K562 (cell line): ENCODE data around the gene KCNMB1. TPM values are rescaled to one million over a fixed set of nuclear protein-coding genes. Genes with fewer than 3 reads are reported as not detected.

Experiments used
- ATAC-seq: fragments of 200-7000 bp; cut with Tn5 transposase; 3 replicates; pipeline ENCODE4 v1.9.1; 2020; ENCODE audit warnings: moderate library complexity
- BruUV-seq: library from RNA; stranded (reverse); fragments of 400-500 nt; replicated peaks from 2 replicates; lab custom pipeline; 2021; lab: Mats Ljungman, UMichigan
- CTCF ChIA-PET: fragments of 300-600 bp; formaldehyde crosslinking; extraction: SDS; loops from one replicate; lab custom pipeline; 2021; ENCODE audit warnings: low intra/inter-chr PET ratio; lab: Yijun Ruan, JAX
- POLR2A ChIA-PET: fragments of 300-600, 350-650 bp; sonication (Branson Sonifier 250); formaldehyde crosslinking; extraction: SDS; loops from one replicate; lab custom pipeline; 2021; ENCODE audit warnings: antibody characterized with exemption, inconsistent platforms; lab: Yijun Ruan, JAX
- DNase-seq, 4 experiments: peaks; one replicate each; pipeline versions ENCODE4 v3.0.0 to v3.0.0-alpha.2; 2011 to 2018; ENCODE audit warnings: low spot score in 3 of 4, mixed read lengths in 3 of 4; ENCODE audit errors: extremely low read depth in 1 of 4
- FAIRE-seq: peaks from 2 replicates; lab custom pipeline; 2011; peaks lifted over from hg19 to GRCh38; lab: Jason Lieb, UNC
- H2AFZ ChIP-seq: 2 replicates; pipeline ENCODE4 v1.6.0; 2011; ENCODE audit warnings: low read depth, low read length, control low read depth, inconsistent platforms
- H3K27ac ChIP-seq: fragments of 200-600 bp; 3 replicates; pipeline ENCODE4 v1.8.0; 2011; ENCODE audit warnings: low read depth, mild to moderate bottlenecking, control low read depth, inconsistent platforms, low read length, moderate library complexity, mixed read lengths; ENCODE audit errors: extremely low read depth
- H3K27me3 ChIP-seq, 2 experiments: fragments of 300-600 bp in 1 of 2; 2 replicates in 1 of 2; 3 replicates in 1 of 2; pipeline versions ENCODE4 v1.6.0 to v1.8.0; 2011; ENCODE audit warnings: inconsistent platforms in 2 of 2, low read length in 2 of 2, mild to moderate bottlenecking in 1 of 2, mixed read lengths in 1 of 2, moderate library complexity in 1 of 2; ENCODE audit not compliant: control insufficient read depth in 2 of 2, insufficient read depth in 2 of 2
- H3K36me3 ChIP-seq: fragments of 300-600 bp; 3 replicates; pipeline ENCODE4 v1.8.0; 2011; ENCODE audit warnings: mild to moderate bottlenecking, low read length, inconsistent platforms; ENCODE audit not compliant: control insufficient read depth, insufficient read depth
- H3K4me1 ChIP-seq, 2 experiments: fragments of 200-600 bp in 1 of 2; replicated peaks in 1 of 2; 2 replicates in 1 of 2; 3 replicates in 1 of 2; pipeline versions ENCODE4 v1.5.1 to v1.8.0; 2011; ENCODE audit warnings: inconsistent platforms in 2 of 2, low read length in 2 of 2, mild to moderate bottlenecking in 1 of 2, mixed read lengths in 1 of 2, moderate library complexity in 1 of 2; ENCODE audit not compliant: control insufficient read depth in 2 of 2, insufficient read depth in 2 of 2
- H3K4me2 ChIP-seq: 2 replicates; pipeline ENCODE4 v1.6.1; 2011; ENCODE audit warnings: low read length, control low read depth, inconsistent platforms, mixed read lengths; ENCODE audit not compliant: insufficient read depth
- H3K4me3 ChIP-seq: fragments of 200-600 bp; sonication (generic), shearing (Covaris generic); 2 replicates; pipeline ENCODE4 v1.5.1; 2016; ENCODE audit warnings: control low read depth, inconsistent platforms
- H3K79me2 ChIP-seq: fragments of 200-600 bp; 3 replicates; pipeline ENCODE4 v1.8.0; 2011; ENCODE audit warnings: low read length, inconsistent platforms; ENCODE audit not compliant: control insufficient read depth, insufficient read depth
- H3K9ac ChIP-seq, 2 experiments: 2 replicates each; pipeline versions ENCODE4 v1.6.0 to v1.6.1; 2011; ENCODE audit warnings: low read depth in 2 of 2, low read length in 2 of 2, control low read depth in 1 of 2, inconsistent platforms in 1 of 2, mild to moderate bottlenecking in 1 of 2, mixed read lengths in 1 of 2; ENCODE audit not compliant: insufficient read depth in 1 of 2
- H3K9me1 ChIP-seq: one replicate; pipeline ENCODE4 v1.6.0; 2011; ENCODE audit warnings: inconsistent platforms, mild to moderate bottlenecking, low read length, moderate library complexity; ENCODE audit not compliant: control insufficient read depth, insufficient read depth
- H3K9me3 ChIP-seq: replicated peaks from 2 replicates; pipeline ENCODE4 v1.5.1; 2011; ENCODE audit warnings: low read depth, low read length, inconsistent platforms; ENCODE audit not compliant: control insufficient read depth, insufficient read depth
- H4K20me1 ChIP-seq: replicated peaks from 2 replicates; pipeline ENCODE4 v1.6.1; 2011; ENCODE audit warnings: low read length, inconsistent platforms, mixed read lengths; ENCODE audit not compliant: control insufficient read depth, insufficient read depth
- KAT2B ChIP-seq: IDR thresholded peaks from one replicate; pipeline ENCODE4 v1.6.1; 2012; ENCODE audit warnings: low read depth, mild to moderate bottlenecking, control low read depth, inconsistent platforms, low read length, moderate library complexity
- XRCC5 ChIP-seq: fragments of 200-400 bp; formaldehyde crosslinking; IDR thresholded peaks from 2 replicates; pipeline ENCODE4 v1.6.1; 2017; ENCODE audit warnings: low read depth, mild to moderate bottlenecking, low read length
- WGBS: fragments of 100-300 bp; shearing (Covaris generic); methylation state at CpG from one replicate; pipeline ENCODE4 v1.1.6; 2016; ENCODE audit warnings: low coverage, mixed read lengths; ENCODE audit not compliant: insufficient coverage; ENCODE audit errors: missing lambda C conversion rate; 5-methylcytosine and 5-hydroxymethylcytosine counted together
- in situ Hi-C: fragments of 300-500 bp; cut with MboI; formaldehyde crosslinking; loops from 4 replicates; pipeline ENCODE4 v1.15.0; 2018; ENCODE audit warnings: inconsistent platforms, mixed read lengths
- intact Hi-C: fragments of 100-400 bp; cut with micrococcal nuclease; formaldehyde crosslinking; loops from 2 replicates; pipeline ENCODE4 v1.14.2; 2022
- polyA plus RNA-seq, 8 experiments: library from polyadenylated mRNA; depleted of rRNA in 4 of 8; stranded (reverse) in 5 of 8; unstranded in 3 of 8; fragments of >200 nt; fragmentation: Nextera tagmentation in 2 of 8; fragmentation: Illumina TruSeq in 1 of 8; extraction: Ambion mirVana in 2 of 8; extraction: Trizol in 1 of 8; gene quantifications; 2 replicates each; pipeline versions ENCODE4 v1.2.1 to v1.2.3, GENCODE V29; 2011 to 2014; ENCODE audit warnings: inconsistent platforms in 1 of 8, missing spikeins in 1 of 8
- total RNA-seq, 7 experiments: library from RNA; depleted of rRNA in 6 of 7; stranded (reverse); fragments of >200 nt in 6 of 7; fragmentation: Illumina TruSeq in 2 of 7; extraction: Trizol in 2 of 7; gene quantifications; 2 replicates each; pipeline versions ENCODE4 v1.2.1 to v1.2.3, GENCODE V29; 2011 to 2021; ENCODE audit warnings: low replicate concordance in 1 of 7
- TF ChIP-seq, protein P1 (sequence below): fragments of 150-350 bp; conservative IDR thresholded peaks from 2 replicates; pipeline ENCODE4 v1.6.1; 2014; ENCODE audit warnings: low read length
- TF ChIP-seq, protein P2 (sequence below), 2 experiments: fragments of 150-350 bp in 1 of 2; IDR thresholded peaks; 2 replicates each; pipeline ENCODE4 v1.6.1; 2012 to 2016; ENCODE audit warnings: low read depth in 2 of 2, low read length in 2 of 2, mild to moderate bottlenecking in 1 of 2, moderate library complexity in 1 of 2
- TF ChIP-seq, protein P3 (sequence below): fragments of 250-450 bp; sonication (Bioruptor Pico); IDR thresholded peaks from 2 replicates; pipeline ENCODE4 v1.6.1; 2021; ENCODE audit warnings: mild to moderate bottlenecking

KCNMB1 gene
- total and polyA plus RNA-seq, 9 of the 15 experiments (the other 6 are each of a cell fraction or from before 2014, with no cell fraction given), result not detected

DNA sequence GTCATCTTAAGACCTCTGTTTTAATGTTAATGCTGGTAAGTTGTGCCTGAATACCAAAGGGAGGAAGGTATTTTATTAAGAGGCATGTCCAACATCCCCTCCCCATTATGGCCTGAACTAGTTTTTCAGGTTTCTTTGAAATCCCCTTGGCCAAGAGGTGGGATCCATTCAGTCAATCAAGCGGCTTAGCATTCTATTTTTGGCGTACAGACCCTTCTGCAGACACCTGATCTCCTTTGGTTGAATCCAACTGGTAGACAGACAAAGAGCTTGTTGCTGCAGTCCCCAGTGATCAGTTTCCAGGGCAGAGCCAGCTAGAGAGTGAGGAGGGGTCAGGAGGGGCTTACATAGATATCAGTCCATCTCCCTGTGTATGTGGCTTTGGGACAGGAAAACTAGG is 7.9 kb upstream of the KCNMB1 start:
- FAIRE-seq (no peak), DNase-seq (no peak), ATAC-seq (no peak)
- Histone ChIP-seq H3K4me3 (no peak overlapping the region), H2AFZ (no peak overlapping the region), H3K27me3 (peaks cover 13 to 29% of the 10 kb centered on the region in 2 experiments; a peak in 4 of 5 replicates), H3K4me2 (no peak overlapping the region), H3K79me2 (no peaks in the 10 kb centered on the region), H3K36me3 (no peaks in the 10 kb centered on the region), H3K4me1 (no peaks in the 10 kb centered on the region), H3K9ac (no peak overlapping the region), H4K20me1 (0 out of 2 replicates have a peak, but pooled peaks cover 3% of the 10 kb centered on the region), H3K9me3 (no peaks in the 10 kb centered on the region), H3K9me1 (no peaks in the 10 kb centered on the region), H3K27ac (no peak overlapping the region)
- intact Hi-C loops (no loop called here), in situ Hi-C loops (no loop called here)
- POLR2A ChIA-PET, result interaction anchor here (0.8 to 1.4 kb wide), 2 partner anchors 23 to 1644 kb away, joined by 3 to 6 read pairs; no protein-coding TSS in a partner anchor
- WGBS, result 0% methylated on average over 2 of the region's 2 CpGs
- TF ChIP-seq, protein P1, sequence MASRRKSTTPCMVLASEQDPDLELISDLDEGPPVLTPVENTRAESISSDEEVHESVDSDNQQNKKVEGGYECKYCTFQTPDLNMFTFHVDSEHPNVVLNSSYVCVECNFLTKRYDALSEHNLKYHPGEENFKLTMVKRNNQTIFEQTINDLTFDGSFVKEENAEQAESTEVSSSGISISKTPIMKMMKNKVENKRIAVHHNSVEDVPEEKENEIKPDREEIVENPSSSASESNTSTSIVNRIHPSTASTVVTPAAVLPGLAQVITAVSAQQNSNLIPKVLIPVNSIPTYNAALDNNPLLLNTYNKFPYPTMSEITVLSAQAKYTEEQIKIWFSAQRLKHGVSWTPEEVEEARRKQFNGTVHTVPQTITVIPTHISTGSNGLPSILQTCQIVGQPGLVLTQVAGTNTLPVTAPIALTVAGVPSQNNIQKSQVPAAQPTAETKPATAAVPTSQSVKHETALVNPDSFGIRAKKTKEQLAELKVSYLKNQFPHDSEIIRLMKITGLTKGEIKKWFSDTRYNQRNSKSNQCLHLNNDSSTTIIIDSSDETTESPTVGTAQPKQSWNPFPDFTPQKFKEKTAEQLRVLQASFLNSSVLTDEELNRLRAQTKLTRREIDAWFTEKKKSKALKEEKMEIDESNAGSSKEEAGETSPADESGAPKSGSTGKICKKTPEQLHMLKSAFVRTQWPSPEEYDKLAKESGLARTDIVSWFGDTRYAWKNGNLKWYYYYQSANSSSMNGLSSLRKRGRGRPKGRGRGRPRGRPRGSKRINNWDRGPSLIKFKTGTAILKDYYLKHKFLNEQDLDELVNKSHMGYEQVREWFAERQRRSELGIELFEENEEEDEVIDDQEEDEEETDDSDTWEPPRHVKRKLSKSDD, result no peak
- BruUV-seq, result no TSS peak
- CTCF ChIA-PET, result no interaction called here

DNA sequence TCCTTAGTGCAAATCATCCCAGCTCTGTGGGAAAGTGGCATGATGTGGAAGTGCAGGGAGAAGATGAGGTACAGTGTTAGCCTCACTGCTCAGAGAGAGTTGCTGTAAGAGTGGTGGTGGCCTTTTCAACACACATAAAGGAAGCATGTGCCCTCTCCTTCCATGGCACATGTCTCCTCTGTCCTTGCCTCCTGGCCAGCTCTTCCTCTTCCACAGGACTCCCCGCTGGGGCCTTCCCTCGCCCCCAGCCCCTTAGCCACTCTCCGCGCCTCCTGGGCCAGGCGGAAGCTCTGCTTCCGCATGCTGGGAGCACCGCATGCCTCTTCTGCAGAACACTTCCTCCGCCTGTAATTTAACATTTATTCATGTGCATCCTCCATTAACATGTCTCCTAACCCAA is 4.8 kb upstream of the KCNMB1 start:
- 33% methylated on average over 7 of the region's 8 CpGs for WGBS
- no peak overlapping the region for H3K27ac ChIP-seq
- H3K9me1 ChIP-seq, result no peaks in the 10 kb centered on the region
- no peak for FAIRE-seq
- H4K20me1 ChIP-seq, result 0 out of 2 replicates have a peak, but pooled peaks cover 3% of the 10 kb centered on the region
- H3K27me3 ChIP-seq, result peaks cover 15 to 43% of the 10 kb centered on the region in 2 experiments; a peak in 4 of 5 replicates
- CTCF ChIA-PET, result no interaction called here
- DNase-seq, result no peak
- H3K4me2 ChIP-seq, result no peak overlapping the region
- H3K4me3 ChIP-seq, result no peak overlapping the region
- ATAC-seq, result no peak
- H3K4me1 ChIP-seq, result no peaks in the 10 kb centered on the region
- no peak overlapping the region for H3K9ac ChIP-seq
- no TSS peak for BruUV-seq
- POLR2A ChIA-PET, result interaction anchor here (0.6 to 1.5 kb wide), 2 partner anchors 9 to 227 kb away, joined by 3 to 5 read pairs; no protein-coding TSS in a partner anchor
- no peaks in the 10 kb centered on the region for H3K36me3 ChIP-seq
- in situ Hi-C loops, result no loop called here
- intact Hi-C loops, result no loop called here
- no peaks in the 10 kb centered on the region for H3K79me2 ChIP-seq
- H2AFZ ChIP-seq, result no peak overlapping the region
- no peaks in the 10 kb centered on the region for H3K9me3 ChIP-seq
- TF ChIP-seq, protein P2, sequence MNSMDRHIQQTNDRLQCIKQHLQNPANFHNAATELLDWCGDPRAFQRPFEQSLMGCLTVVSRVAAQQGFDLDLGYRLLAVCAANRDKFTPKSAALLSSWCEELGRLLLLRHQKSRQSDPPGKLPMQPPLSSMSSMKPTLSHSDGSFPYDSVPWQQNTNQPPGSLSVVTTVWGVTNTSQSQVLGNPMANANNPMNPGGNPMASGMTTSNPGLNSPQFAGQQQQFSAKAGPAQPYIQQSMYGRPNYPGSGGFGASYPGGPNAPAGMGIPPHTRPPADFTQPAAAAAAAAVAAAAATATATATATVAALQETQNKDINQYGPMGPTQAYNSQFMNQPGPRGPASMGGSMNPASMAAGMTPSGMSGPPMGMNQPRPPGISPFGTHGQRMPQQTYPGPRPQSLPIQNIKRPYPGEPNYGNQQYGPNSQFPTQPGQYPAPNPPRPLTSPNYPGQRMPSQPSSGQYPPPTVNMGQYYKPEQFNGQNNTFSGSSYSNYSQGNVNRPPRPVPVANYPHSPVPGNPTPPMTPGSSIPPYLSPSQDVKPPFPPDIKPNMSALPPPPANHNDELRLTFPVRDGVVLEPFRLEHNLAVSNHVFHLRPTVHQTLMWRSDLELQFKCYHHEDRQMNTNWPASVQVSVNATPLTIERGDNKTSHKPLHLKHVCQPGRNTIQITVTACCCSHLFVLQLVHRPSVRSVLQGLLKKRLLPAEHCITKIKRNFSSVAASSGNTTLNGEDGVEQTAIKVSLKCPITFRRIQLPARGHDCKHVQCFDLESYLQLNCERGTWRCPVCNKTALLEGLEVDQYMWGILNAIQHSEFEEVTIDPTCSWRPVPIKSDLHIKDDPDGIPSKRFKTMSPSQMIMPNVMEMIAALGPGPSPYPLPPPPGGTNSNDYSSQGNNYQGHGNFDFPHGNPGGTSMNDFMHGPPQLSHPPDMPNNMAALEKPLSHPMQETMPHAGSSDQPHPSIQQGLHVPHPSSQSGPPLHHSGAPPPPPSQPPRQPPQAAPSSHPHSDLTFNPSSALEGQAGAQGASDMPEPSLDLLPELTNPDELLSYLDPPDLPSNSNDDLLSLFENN (IDR thresholded peaks at IDR 0.05; ENCODE audit: low read depth in 2 of 2, low read length in 2 of 2), result no peak
- TF ChIP-seq XRCC5 (no peak), KAT2B (no peak)
- TF ChIP-seq, protein P3, sequence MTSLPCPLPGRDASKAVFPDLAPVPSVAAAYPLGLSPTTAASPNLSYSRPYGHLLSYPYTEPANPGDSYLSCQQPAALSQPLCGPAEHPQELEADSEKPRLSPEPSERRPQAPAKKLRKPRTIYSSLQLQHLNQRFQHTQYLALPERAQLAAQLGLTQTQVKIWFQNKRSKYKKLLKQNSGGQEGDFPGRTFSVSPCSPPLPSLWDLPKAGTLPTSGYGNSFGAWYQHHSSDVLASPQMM (CRISPR knock-in tag), result no peak
